ENCODE data around the gene TRIML1.

The TRIML1 gene

GRCh38 chr4:188121530-188121929 lies 17.7 kb upstream of the TRIML1 start:
- Histone ChIP-seq H2AFZ (ENCODE audit: low read length) (no peak overlapping the region), H3K4me2 (ENCODE audit: insufficient read depth, low read length, poor library complexity, severe bottlenecking) (no peak overlapping the region), H3K23ac (ENCODE audit: low read depth, low read length, poor library complexity) (no peak overlapping the region), H2AK5ac (ENCODE audit: low read depth, low read length) (no peak overlapping the region), H4K8ac (ENCODE audit: low read depth, low read length) (no peak overlapping the region), H3K18ac (ENCODE audit: low read length) (no peak overlapping the region), H3K4ac (ENCODE audit: low read length) (no peak overlapping the region), H3K4me3 (ENCODE audit: low read length in 2 of 2) (no peak overlapping the region), H2BK15ac (ENCODE audit: low read length) (no peak overlapping the region), H3K27me3 (ENCODE audit: control insufficient read depth in 3 of 3, insufficient read depth in 3 of 3, low read depth in 1 of 3, low read length in 3 of 3) (no peaks in the 10 kb centered on the region), H2BK5ac (ENCODE audit: low read length) (no peak overlapping the region), H3K79me1 (ENCODE audit: low read depth, low read length) (no peaks in the 10 kb centered on the region), H2BK120ac (ENCODE audit: low read depth, low read length) (no peak overlapping the region), H3K14ac (ENCODE audit: low read length) (no peak overlapping the region), H2BK12ac (ENCODE audit: low read length) (no peak overlapping the region), H3K9me3 (replicated peaks in 1 of 2; ENCODE audit: control insufficient read depth in 2 of 2, insufficient read depth in 1 of 2, low read depth in 1 of 2, low read length in 2 of 2) (no peaks in the 10 kb centered on the region), H4K91ac (ENCODE audit: low read depth, low read length, poor library complexity) (no peak overlapping the region), H3K9ac (ENCODE audit: low read depth, low read length, poor library complexity) (no peak overlapping the region), H3K4me1 (ENCODE audit: control insufficient read depth in 2 of 2, insufficient read depth in 1 of 2, low read depth in 1 of 2, low read length in 2 of 2) (no peaks in the 10 kb centered on the region), H3K36me3 (replicated peaks in 1 of 2; ENCODE audit: control insufficient read depth in 2 of 2, insufficient read depth in 2 of 2, low read length in 2 of 2) (no peaks in the 10 kb centered on the region), H3K27ac (replicated peaks; ENCODE audit: low read length) (no peak overlapping the region)
- no peak for DNase-seq (ENCODE audit: low spot score)
- WGBS, 2 donors (ENCODE audit: extremely low coverage in 2 of 2, insufficient read length in 2 of 2, insufficient replicate concordance in 1 of 2) = no CpG with 5 or more reads among the region's 13 CpGs

- no CpG with 5 or more reads among the region's 5 CpGs for WGBS, 2 donors (ENCODE audit: extremely low coverage in 2 of 2, insufficient read length in 2 of 2, insufficient replicate concordance in 1 of 2)
- no peak overlapping the region for H3K14ac ChIP-seq (ENCODE audit: low read length)
- H3K9me3 ChIP-seq (replicated peaks in 1 of 2; ENCODE audit: control insufficient read depth in 2 of 2, insufficient read depth in 1 of 2, low read depth in 1 of 2, low read length in 2 of 2) = no peaks in the 10 kb centered on the region
- no peak for DNase-seq (ENCODE audit: low spot score)
- H3K23ac ChIP-seq (ENCODE audit: low read depth, low read length, poor library complexity) = no peak overlapping the region
- H3K79me1 ChIP-seq (ENCODE audit: low read depth, low read length) = no peaks in the 10 kb centered on the region
- no peak overlapping the region for H3K4me2 ChIP-seq (ENCODE audit: insufficient read depth, low read length, poor library complexity, severe bottlenecking)
- no peak overlapping the region for H2BK120ac ChIP-seq (ENCODE audit: low read depth, low read length)
- H3K9ac ChIP-seq (ENCODE audit: low read depth, low read length, poor library complexity) = no peak overlapping the region
- H3K18ac ChIP-seq (ENCODE audit: low read length) = no peak overlapping the region
- no peaks in the 10 kb centered on the region for H3K27me3 ChIP-seq (ENCODE audit: control insufficient read depth in 3 of 3, insufficient read depth in 3 of 3, low read depth in 1 of 3, low read length in 3 of 3)
- H3K4ac ChIP-seq (ENCODE audit: low read length) = no peak overlapping the region
- H4K91ac ChIP-seq (ENCODE audit: low read depth, low read length, poor library complexity) = no peak overlapping the region
- H3K27ac ChIP-seq (replicated peaks; ENCODE audit: low read length) = no peak overlapping the region
- no peaks in the 10 kb centered on the region for H3K36me3 ChIP-seq (replicated peaks in 1 of 2; ENCODE audit: control insufficient read depth in 2 of 2, insufficient read depth in 2 of 2, low read length in 2 of 2)
- peaks cover 0 to 4% of the 10 kb centered on the region in 2 donors for H3K4me1 ChIP-seq (ENCODE audit: control insufficient read depth in 2 of 2, insufficient read depth in 1 of 2, low read depth in 1 of 2, low read length in 2 of 2)
- no peak overlapping the region for H2BK12ac ChIP-seq (ENCODE audit: low read length)
- no peak overlapping the region for H2AK5ac ChIP-seq (ENCODE audit: low read depth, low read length)
- H3K4me3 ChIP-seq (ENCODE audit: low read length in 2 of 2) = no peak overlapping the region
- H2BK5ac ChIP-seq (ENCODE audit: low read length) = no peak overlapping the region
- no peak overlapping the region for H2AFZ ChIP-seq (ENCODE audit: low read length)
- H4K8ac ChIP-seq (ENCODE audit: low read depth, low read length) = no peak overlapping the region
- no peak overlapping the region for H2BK15ac ChIP-seq (ENCODE audit: low read length)
These were observed 11.9 kb upstream of the TRIML1 start for GRCh38 chr4:188127214-188127874.

- Histone ChIP-seq H3K23ac (ENCODE audit: low read depth, low read length, poor library complexity) (no peak overlapping the region), H3K27me3 (ENCODE audit: control insufficient read depth in 3 of 3, insufficient read depth in 3 of 3, low read depth in 1 of 3, low read length in 3 of 3) (no peaks in the 10 kb centered on the region), H4K91ac (ENCODE audit: low read depth, low read length, poor library complexity) (no peak overlapping the region), H2AFZ (ENCODE audit: low read length) (no peak overlapping the region), H3K9me3 (replicated peaks in 1 of 2; ENCODE audit: control insufficient read depth in 2 of 2, insufficient read depth in 1 of 2, low read depth in 1 of 2, low read length in 2 of 2) (no peaks in the 10 kb centered on the region), H3K18ac (ENCODE audit: low read length) (no peak overlapping the region), H3K27ac (replicated peaks; ENCODE audit: low read length) (no peak overlapping the region), H3K4me2 (ENCODE audit: insufficient read depth, low read length, poor library complexity, severe bottlenecking) (no peak overlapping the region), H2BK120ac (ENCODE audit: low read depth, low read length) (no peak overlapping the region), H3K79me1 (ENCODE audit: low read depth, low read length) (no peaks in the 10 kb centered on the region), H2BK5ac (ENCODE audit: low read length) (no peak overlapping the region), H3K14ac (ENCODE audit: low read length) (no peak overlapping the region), H2BK15ac (ENCODE audit: low read length) (no peak overlapping the region), H3K4ac (ENCODE audit: low read length) (no peak overlapping the region), H3K36me3 (replicated peaks in 1 of 2; ENCODE audit: control insufficient read depth in 2 of 2, insufficient read depth in 2 of 2, low read length in 2 of 2) (no peaks in the 10 kb centered on the region), H2BK12ac (ENCODE audit: low read length) (no peak overlapping the region), H3K9ac (ENCODE audit: low read depth, low read length, poor library complexity) (no peak overlapping the region), H3K4me1 (ENCODE audit: control insufficient read depth in 2 of 2, insufficient read depth in 1 of 2, low read depth in 1 of 2, low read length in 2 of 2) (peaks cover 0 to 4% of the 10 kb centered on the region in 2 donors), H4K8ac (ENCODE audit: low read depth, low read length) (no peak overlapping the region), H2AK5ac (ENCODE audit: low read depth, low read length) (no peak overlapping the region), H3K4me3 (ENCODE audit: low read length in 2 of 2) (no peak overlapping the region)
- no peak for DNase-seq (ENCODE audit: low spot score)
- WGBS, 2 donors (ENCODE audit: extremely low coverage in 2 of 2, insufficient read length in 2 of 2, insufficient replicate concordance in 1 of 2) = 100% methylated on average over 1 of the region's 4 CpGs; no CpG with 5 or more reads in 1 of the 2 donors
These were observed 8.9 kb upstream of the TRIML1 start for GRCh38 chr4:188130355-188130754.

- no peak overlapping the region for H4K91ac ChIP-seq (ENCODE audit: low read depth, low read length, poor library complexity)
- H2BK12ac ChIP-seq (ENCODE audit: low read length) = no peak overlapping the region
- H3K9me3 ChIP-seq (replicated peaks in 1 of 2; ENCODE audit: control insufficient read depth in 2 of 2, insufficient read depth in 1 of 2, low read depth in 1 of 2, low read length in 2 of 2) = no peaks in the 10 kb centered on the region
- no peaks in the 10 kb centered on the region for H3K79me1 ChIP-seq (ENCODE audit: low read depth, low read length)
- no peak overlapping the region for H3K4me3 ChIP-seq (ENCODE audit: low read length in 2 of 2)
- H3K27me3 ChIP-seq (ENCODE audit: control insufficient read depth in 3 of 3, insufficient read depth in 3 of 3, low read depth in 1 of 3, low read length in 3 of 3) = no peaks in the 10 kb centered on the region
- H3K23ac ChIP-seq (ENCODE audit: low read depth, low read length, poor library complexity) = no peak overlapping the region
- H2BK15ac ChIP-seq (ENCODE audit: low read length) = no peak overlapping the region
- no peak for DNase-seq (ENCODE audit: low spot score)
- H3K36me3 ChIP-seq (replicated peaks in 1 of 2; ENCODE audit: control insufficient read depth in 2 of 2, insufficient read depth in 2 of 2, low read length in 2 of 2) = no peaks in the 10 kb centered on the region
- no peak overlapping the region for H3K14ac ChIP-seq (ENCODE audit: low read length)
- no peak overlapping the region for H2AFZ ChIP-seq (ENCODE audit: low read length)
- no peak overlapping the region for H3K9ac ChIP-seq (ENCODE audit: low read depth, low read length, poor library complexity)
- H3K4me1 ChIP-seq (ENCODE audit: control insufficient read depth in 2 of 2, insufficient read depth in 1 of 2, low read depth in 1 of 2, low read length in 2 of 2) = peaks cover 0 to 2% of the 10 kb centered on the region in 2 donors
- no peak overlapping the region for H3K4me2 ChIP-seq (ENCODE audit: insufficient read depth, low read length, poor library complexity, severe bottlenecking)
- H4K8ac ChIP-seq (ENCODE audit: low read depth, low read length) = no peak overlapping the region
- no peak overlapping the region for H3K27ac ChIP-seq (replicated peaks; ENCODE audit: low read length)
- no peak overlapping the region for H3K4ac ChIP-seq (ENCODE audit: low read length)
- H2BK120ac ChIP-seq (ENCODE audit: low read depth, low read length) = no peak overlapping the region
- H2BK5ac ChIP-seq (ENCODE audit: low read length) = no peak overlapping the region
- H3K18ac ChIP-seq (ENCODE audit: low read length) = no peak overlapping the region
- no CpG with 5 or more reads among the region's 5 CpGs for WGBS, 2 donors (ENCODE audit: extremely low coverage in 2 of 2, insufficient read length in 2 of 2, insufficient replicate concordance in 1 of 2)
- no peak overlapping the region for H2AK5ac ChIP-seq (ENCODE audit: low read depth, low read length)
These were observed 7.0 kb upstream of the TRIML1 start for GRCh38 chr4:188132232-188132631.
